Fibroblast of the aortic adventitia (primary cell): ENCODE results near the gene SRPX. TPM values are rescaled to one million over a fixed set of nuclear protein-coding genes. Genes with fewer than 3 reads are reported as not detected.

ENCODE experiments used
- DNase-seq: peaks from one replicate; pipeline ENCODE4 v3.0.0-alpha.2; 2010; ENCODE audit warnings: low read depth
- H3K4me3 ChIP-seq: 2 replicates; pipeline ENCODE4 v1.5.1; 2011; ENCODE audit warnings: low read depth, mild to moderate bottlenecking, control low read depth, low read length, moderate library complexity
- total RNA-seq: library from RNA; depleted of rRNA; stranded (reverse); fragments of >200 nt; gene quantifications from 2 replicates; pipeline ENCODE4 v1.2.3, GENCODE V29; 2012; ENCODE audit warnings: low replicate concordance
- TF ChIP-seq, protein P1 (sequence below): IDR thresholded peaks from 2 replicates; pipeline ENCODE4 v1.5.1; 2011; ENCODE audit warnings: mild to moderate bottlenecking, low read length, control low read depth, inconsistent platforms; ENCODE audit not compliant: insufficient read depth

SRPX gene
- total RNA-seq, 1 donor = 242 TPM

DNA sequence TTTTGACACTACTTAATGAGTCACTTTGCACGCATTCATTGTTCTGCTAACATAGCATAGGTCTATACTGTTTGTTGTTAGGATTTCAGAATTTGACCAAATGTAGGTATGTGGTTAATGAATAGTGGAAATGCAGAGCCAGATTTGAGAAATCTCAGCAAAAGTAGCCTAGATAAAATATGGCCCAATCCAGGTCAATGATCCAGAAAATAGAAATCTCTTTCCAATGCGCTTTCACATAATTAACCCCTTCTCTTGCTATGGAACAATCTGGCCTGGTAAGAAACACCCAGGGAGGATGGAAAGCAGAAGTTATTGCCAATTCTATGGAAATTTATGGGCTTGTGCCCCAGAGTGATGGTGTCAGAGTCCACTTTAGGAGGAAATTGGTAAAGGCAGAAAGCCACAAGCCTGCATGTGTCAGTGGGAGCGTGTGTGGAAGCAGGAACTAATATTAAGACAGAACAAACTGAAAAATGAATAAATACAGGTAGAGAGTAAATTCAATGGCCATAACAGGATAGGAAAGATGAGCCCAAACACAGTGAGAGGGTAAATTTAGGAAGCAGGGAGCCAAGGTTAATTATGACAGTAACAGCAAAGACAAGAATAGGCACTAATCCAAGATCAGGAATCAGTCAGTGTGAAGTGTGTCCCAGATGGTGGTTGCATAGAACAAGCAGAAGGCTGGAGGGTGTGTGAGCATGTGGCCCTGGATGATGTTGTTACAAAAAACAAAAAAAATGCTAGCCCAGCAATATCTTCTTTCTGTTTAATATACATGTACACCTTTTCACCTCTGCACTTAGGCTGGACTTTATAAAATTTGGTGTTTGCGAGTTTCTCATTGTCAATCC is 111.4 kb downstream of the SRPX start:
- H3K4me3 ChIP-seq = no peak overlapping the region
- TF ChIP-seq, protein P1, sequence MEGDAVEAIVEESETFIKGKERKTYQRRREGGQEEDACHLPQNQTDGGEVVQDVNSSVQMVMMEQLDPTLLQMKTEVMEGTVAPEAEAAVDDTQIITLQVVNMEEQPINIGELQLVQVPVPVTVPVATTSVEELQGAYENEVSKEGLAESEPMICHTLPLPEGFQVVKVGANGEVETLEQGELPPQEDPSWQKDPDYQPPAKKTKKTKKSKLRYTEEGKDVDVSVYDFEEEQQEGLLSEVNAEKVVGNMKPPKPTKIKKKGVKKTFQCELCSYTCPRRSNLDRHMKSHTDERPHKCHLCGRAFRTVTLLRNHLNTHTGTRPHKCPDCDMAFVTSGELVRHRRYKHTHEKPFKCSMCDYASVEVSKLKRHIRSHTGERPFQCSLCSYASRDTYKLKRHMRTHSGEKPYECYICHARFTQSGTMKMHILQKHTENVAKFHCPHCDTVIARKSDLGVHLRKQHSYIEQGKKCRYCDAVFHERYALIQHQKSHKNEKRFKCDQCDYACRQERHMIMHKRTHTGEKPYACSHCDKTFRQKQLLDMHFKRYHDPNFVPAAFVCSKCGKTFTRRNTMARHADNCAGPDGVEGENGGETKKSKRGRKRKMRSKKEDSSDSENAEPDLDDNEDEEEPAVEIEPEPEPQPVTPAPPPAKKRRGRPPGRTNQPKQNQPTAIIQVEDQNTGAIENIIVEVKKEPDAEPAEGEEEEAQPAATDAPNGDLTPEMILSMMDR = no peak
- DNase-seq = no peak

DNA sequence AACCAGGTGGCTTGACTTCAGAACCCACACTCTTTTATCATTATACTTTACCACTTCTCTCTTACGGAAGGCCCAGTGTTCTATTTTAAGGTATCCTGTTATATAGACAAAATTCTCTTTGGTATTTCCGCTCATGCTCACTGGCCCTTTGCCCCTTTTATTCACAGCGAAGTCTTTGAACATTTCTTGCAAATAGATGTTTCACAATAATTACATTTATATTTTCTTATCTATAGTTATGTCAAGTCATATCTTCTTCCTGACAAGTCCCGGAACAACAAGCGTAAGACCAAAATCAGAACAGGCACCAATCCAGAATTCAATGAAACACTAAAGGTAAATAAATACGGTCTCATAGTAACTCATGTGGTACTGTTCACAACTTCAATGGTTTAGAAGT is 112.3 kb downstream of the SRPX start:
- no peak for DNase-seq
- H3K4me3 ChIP-seq = no peak overlapping the region

DNA sequence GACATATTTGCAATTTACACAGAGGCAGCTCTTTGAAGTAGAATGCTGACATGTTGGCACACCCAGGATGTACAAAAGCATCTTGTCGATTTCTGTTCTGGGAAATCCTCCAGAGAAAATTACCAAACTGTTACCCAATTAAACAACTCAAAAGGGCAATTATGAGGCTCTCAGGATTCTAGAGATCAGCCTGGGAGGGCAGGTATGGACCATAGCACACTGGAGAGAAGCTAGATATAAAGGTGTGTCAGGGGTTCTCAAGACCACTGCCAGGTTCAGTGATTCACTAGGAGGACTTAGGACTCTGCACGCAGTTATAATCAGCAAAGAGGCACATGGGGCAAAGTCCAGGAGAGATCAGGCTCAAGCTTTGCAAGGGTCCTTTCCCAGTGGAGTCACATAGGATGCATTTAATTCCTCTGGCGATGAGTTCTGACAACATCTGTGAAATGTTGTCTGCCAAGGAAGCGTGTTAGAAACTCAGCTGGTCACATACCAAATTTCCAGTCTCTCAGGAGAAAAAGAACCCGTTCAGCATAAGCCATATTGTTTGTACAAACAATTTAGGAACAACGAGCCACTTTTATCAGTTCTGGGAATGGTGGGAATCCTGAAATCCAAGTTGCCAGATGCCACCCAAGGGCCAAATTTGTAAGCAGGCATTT is 113.5 kb downstream of the SRPX start:
- peak; percentile 7 for DNase-seq
- no peak overlapping the region for H3K4me3 ChIP-seq
- TF ChIP-seq, protein P1 = no peak

More for the DNA sequence above, 112.3 kb downstream of the SRPX start:
- TF ChIP-seq, protein P1 = no peak

DNA sequence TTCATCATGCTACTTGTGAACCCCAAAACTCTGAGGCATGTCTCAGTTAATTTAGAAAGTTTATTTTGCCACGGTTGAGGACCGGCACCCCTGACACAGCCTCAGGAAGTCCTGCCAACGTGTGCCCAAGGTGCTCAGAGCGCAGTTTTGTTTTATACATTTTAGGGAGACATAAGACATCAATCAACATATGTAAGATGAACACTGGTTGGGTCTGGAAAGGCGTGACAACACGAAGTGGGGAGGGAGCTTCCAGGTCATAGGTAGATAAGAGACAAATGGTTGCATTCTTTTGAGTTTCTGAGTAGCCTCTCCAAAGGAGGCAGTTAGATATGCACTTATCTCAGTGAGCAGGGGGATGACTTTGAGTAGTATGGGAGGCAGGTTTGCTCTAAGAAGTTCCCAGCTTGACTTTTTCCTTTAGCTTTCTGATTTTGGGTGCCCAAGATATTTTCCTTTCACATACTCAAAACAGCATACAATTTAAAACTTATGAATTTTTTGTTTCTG is 115.4 kb downstream of the SRPX start:
- no peak overlapping the region for H3K4me3 ChIP-seq
- TF ChIP-seq, protein P1 = no peak
- no peak for DNase-seq

DNA sequence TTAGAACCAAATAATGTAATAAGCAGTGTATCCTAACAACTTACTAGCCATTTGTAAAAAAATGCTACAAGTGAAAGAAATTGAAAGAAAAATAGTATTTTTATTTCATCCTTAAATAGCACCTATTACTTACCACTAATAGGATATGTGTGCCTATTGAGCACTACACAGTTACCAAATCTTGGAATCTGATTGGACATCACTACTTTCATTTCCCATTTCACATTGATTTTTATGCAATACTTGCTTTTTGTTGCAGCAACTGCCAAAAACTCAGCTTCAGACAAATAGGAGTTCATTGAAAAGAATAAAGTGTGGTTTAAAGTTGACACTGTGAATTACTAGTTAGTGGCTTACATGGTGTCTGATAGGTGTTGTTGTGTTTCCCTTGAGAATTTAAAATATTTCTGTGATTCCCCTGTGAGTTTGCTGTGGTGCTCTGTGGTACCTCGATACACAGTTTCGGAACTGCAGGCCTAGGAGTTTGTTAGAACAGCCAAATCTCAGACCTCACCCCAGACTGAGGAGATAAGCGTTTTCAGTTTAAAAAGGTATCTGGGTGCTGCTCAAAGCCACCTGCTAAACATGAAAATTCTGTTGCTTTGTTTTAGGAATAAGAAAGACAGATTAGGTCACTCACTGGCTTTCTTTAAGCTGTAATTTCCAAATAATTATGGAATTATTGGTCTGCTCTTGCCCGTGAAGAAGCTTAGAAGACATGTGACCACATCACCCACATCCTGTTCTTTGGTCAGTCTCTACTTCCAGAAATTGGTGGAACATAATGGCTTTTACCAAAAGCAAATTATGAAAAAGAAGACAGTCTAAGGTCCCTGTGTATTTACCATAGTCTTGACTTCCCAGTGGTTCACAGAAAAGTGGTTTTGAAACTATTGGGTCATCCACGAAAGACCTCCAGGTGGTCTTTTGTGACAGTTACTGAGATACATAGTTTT is 116.5 kb downstream of the SRPX start:
- DNase-seq = no peak
- TF ChIP-seq, protein P1 = no peak

DNA sequence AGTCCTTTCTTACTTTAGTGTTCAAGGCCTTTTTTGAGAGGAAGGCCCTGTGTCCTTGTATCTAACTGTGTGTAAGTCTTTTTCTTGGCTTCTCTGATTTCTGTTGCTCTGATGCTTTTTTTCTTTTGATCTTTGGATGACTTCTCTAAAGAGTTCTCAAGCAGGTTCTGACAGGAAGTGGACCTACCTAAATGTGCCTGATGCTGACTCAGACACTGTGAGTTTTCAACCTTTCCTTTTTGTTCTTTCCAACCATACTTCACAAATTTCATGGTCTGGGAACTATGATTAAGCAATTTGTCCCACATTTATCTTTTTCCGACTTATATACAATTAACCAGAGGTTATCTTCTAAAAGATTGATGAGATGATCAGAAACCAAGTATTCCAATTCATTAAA is 117.8 kb downstream of the SRPX start:
- TF ChIP-seq, protein P1 = no peak
- no peak for DNase-seq

More for the DNA sequence above, 116.5 kb downstream of the SRPX start:
- H3K4me3 ChIP-seq = no peak overlapping the region

More for the DNA sequence above, 117.8 kb downstream of the SRPX start:
- H3K4me3 ChIP-seq = no peak overlapping the region
